Measurements from ENCODE around the gene REPS1.

DNA sequence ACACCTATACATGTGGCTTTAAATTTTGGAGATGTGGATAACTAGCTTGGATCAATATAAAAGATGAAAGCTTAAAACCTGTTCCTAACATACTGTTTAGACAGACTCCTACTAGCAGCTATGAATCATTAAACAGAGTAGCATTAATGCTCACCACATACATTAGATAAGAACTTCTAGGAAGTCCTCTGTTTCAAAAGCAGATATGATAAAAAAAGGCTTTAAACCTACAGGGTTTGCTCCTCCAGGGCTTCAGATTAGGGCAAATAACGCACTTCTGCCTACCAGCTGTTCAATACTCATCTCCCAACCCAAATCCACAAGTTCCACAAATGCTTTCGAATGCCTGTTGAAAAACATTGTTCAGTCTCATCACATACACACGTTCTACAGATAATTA, 1.5 kb downstream of the REPS1 start:
- no peak for TF ChIP-seq GATA3 (IDR thresholded peaks at IDR 0.05; ENCODE audit: low read depth, low read length)
- TF ChIP-seq GATA2 (IDR thresholded peaks at IDR 0.05; ENCODE audit: low read depth, low read length) = no peak

Measured in SH-SY5Y (cell line).